Loucy (cell line): Measurements from ENCODE around the gene NECAB3.
"Not testable (repeated sequence)": the region's sequence is repeated elsewhere in the genome, so short reads cannot be mapped to it uniquely, and the experiment has no call there.

Experiments
- H2AFZ ChIP-seq: fragments of 200-600 bp; sonication (generic); 2 replicates; pipeline ENCODE4 v1.6.0; 2016; ENCODE audit warnings: antibody characterized with exemption, mild to moderate bottlenecking, low read length, moderate library complexity
- H3F3A ChIP-seq: fragments of 200-600 bp; 2 replicates; pipeline ENCODE4 v1.6.0; 2016; ENCODE audit warnings: antibody characterized with exemption, low read depth, mild to moderate bottlenecking
- H3K27me3 ChIP-seq: fragments of 200-600 bp; sonication (generic); 2 replicates; pipeline ENCODE4 v1.6.1; 2014; ENCODE audit warnings: low read length, mild to moderate bottlenecking; ENCODE audit not compliant: insufficient read depth, poor library complexity, severe bottlenecking
- H3K36me3 ChIP-seq: fragments of 200-600 bp; sonication (generic); 2 replicates; pipeline ENCODE4 v1.6.1; 2016; ENCODE audit warnings: low read length; ENCODE audit not compliant: insufficient read depth
- H3K4me1 ChIP-seq: fragments of 200-600 bp; sonication (generic); 2 replicates; pipeline ENCODE4 v1.5.1; 2014; ENCODE audit warnings: low read length, mild to moderate bottlenecking; ENCODE audit not compliant: insufficient read depth, poor library complexity, severe bottlenecking
- H3K4me2 ChIP-seq: fragments of 200-600 bp; sonication (generic); 2 replicates; pipeline ENCODE4 v1.6.0; 2014; ENCODE audit warnings: antibody characterized with exemption, low read length, low read depth, mild to moderate bottlenecking; ENCODE audit not compliant: poor library complexity, severe bottlenecking
- H3K4me3 ChIP-seq: fragments of 200-600 bp; sonication (generic); 2 replicates; pipeline ENCODE4 v1.5.1; 2014; ENCODE audit warnings: low read length, mild to moderate bottlenecking, mixed read lengths; ENCODE audit not compliant: poor library complexity, severe bottlenecking
- H3K79me2 ChIP-seq: fragments of 200-600 bp; sonication (generic); 2 replicates; pipeline ENCODE4 v1.6.1; 2014; ENCODE audit warnings: low read length; ENCODE audit not compliant: insufficient read depth
- H3K9ac ChIP-seq: fragments of 200-600 bp; sonication (generic); 2 replicates; pipeline ENCODE4 v1.6.0; 2014; ENCODE audit warnings: mild to moderate bottlenecking, low read depth, low read length, moderate library complexity; ENCODE audit not compliant: poor library complexity, severe bottlenecking
- H3K9me2 ChIP-seq: fragments of 200-600 bp; sonication (generic); replicated peaks from 2 replicates; pipeline ENCODE4 v1.6.1; 2016; ENCODE audit warnings: low read depth, low read length, mixed read lengths
- H3K9me3 ChIP-seq: fragments of 200-600 bp; sonication (generic); 2 replicates; pipeline ENCODE4 v1.6.1; 2014; ENCODE audit warnings: mild to moderate bottlenecking, antibody characterized with exemption, low read length, low read depth; ENCODE audit not compliant: insufficient read depth
- H4K20me1 ChIP-seq: fragments of 200-600 bp; sonication (generic); 2 replicates; pipeline ENCODE4 v1.6.0; 2014; ENCODE audit warnings: antibody characterized with exemption, low read length, mild to moderate bottlenecking; ENCODE audit not compliant: insufficient read depth, poor library complexity, severe bottlenecking
- EZH2phosphoT487 ChIP-seq: fragments of 200-600 bp; IDR thresholded peaks from 2 replicates; pipeline ENCODE4 v1.6.1; 2018; ENCODE audit warnings: antibody characterized with exemption, mild to moderate bottlenecking, moderate library complexity, borderline replicate concordance
- TF ChIP-seq, protein P1 (sequence below): fragments of 200-600 bp; sonication (generic); conservative IDR thresholded peaks from 2 replicates; pipeline ENCODE4 v1.5.1; 2014; ENCODE audit warnings: mild to moderate bottlenecking, antibody characterized with exemption, low read length

Gene NECAB3

DNA sequence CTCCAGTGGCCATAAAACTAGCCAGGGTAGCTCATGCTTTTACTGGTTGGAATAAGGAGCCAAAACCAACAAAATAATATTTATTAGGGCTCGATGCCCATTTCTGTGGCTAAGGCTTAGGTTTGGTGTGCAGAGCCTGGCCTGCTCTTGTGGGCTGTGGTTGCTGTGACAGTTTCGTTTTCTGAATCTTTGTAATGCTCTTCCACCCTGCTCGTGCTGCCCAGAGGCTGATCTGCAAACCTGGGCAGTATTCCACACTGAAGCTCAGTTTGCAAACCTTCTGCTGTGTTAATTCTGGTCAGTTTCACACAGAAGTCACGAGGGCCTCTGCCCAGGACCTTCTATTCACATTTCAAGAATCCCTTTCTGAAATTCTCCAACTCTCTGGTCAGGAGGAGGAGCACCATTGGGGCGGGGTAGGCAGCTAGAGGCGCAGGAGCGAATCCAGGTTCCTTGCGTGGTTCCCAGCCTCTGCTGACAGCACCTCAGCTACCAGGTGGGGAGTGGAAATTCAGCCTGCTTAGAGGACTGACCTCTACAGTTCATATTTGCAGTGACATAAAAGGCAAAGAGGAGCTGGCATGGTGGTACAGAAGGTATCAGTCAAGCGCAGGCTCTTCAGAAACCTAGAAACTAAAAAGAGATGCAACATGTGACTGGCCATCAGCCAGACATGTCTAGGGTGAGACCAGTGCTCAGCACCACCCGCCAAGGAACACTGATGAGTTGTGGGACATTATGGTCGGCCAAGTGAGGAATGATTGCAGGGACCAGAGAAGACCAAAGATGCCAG is 26.4 kb downstream of the NECAB3 start:
- no peaks in the 10 kb centered on the region for H3K79me2 ChIP-seq
- no peak overlapping the region for H2AFZ ChIP-seq
- H3K4me2 ChIP-seq: no peak overlapping the region
- H3K9me2 ChIP-seq: no peaks in the 10 kb centered on the region
- H3K36me3 ChIP-seq: peaks cover 17% of the 10 kb centered on the region; the same call in 1 of the 2 replicates
- H3K4me3 ChIP-seq: no peak overlapping the region
- H3K9ac ChIP-seq: no peak overlapping the region
- H3K4me1 ChIP-seq: peaks cover 14% of the 10 kb centered on the region
- no peaks in the 10 kb centered on the region for H3K9me3 ChIP-seq
- H4K20me1 ChIP-seq: no peaks in the 10 kb centered on the region
- H3K27me3 ChIP-seq: no peaks in the 10 kb centered on the region
- TF ChIP-seq, protein P1, sequence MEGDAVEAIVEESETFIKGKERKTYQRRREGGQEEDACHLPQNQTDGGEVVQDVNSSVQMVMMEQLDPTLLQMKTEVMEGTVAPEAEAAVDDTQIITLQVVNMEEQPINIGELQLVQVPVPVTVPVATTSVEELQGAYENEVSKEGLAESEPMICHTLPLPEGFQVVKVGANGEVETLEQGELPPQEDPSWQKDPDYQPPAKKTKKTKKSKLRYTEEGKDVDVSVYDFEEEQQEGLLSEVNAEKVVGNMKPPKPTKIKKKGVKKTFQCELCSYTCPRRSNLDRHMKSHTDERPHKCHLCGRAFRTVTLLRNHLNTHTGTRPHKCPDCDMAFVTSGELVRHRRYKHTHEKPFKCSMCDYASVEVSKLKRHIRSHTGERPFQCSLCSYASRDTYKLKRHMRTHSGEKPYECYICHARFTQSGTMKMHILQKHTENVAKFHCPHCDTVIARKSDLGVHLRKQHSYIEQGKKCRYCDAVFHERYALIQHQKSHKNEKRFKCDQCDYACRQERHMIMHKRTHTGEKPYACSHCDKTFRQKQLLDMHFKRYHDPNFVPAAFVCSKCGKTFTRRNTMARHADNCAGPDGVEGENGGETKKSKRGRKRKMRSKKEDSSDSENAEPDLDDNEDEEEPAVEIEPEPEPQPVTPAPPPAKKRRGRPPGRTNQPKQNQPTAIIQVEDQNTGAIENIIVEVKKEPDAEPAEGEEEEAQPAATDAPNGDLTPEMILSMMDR: no peak
- no peak for TF ChIP-seq EZH2phosphoT487
- H3F3A ChIP-seq: no peaks in the 10 kb centered on the region

DNA sequence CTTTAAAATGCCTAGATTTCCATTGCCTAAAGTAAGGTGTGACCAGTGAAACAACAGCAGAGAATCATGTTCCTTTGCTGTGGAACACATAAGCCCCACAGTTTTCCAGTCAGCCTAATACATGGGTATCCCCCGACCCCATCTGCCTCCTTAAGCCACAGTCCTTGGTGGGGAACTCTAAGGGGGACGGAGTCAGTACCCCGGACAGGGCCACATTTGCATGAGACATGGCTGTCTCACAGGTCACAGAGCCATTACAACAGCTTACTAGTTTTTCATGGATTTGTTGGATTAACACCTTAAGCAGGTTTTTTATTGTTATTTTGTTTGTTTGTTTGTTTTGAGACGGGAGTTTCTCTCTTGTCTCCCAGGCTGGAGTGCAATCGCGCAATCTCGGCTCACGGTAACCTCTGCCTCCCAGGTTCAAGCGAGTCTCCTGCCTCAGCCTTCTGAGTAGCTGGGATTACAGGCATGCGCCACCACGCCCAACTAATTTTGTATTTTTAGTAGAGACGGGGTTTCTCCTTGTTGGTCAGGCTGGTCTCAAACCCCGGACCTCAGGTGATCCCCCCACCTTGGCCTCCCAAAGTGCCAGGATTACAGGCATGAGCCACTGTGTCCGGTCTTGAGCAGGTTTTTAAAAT is 27.1 kb downstream of the NECAB3 start:
- not testable (repeated sequence) for H3K9me2 ChIP-seq, H4K20me1 ChIP-seq, H3K9ac ChIP-seq, H2AFZ ChIP-seq, H3K4me3 ChIP-seq, H3K9me3 ChIP-seq, H3K4me2 ChIP-seq, H3F3A ChIP-seq, H3K79me2 ChIP-seq, H3K27me3 ChIP-seq
- peaks cover 14% of the 10 kb centered on the region for H3K4me1 ChIP-seq
- H3K36me3 ChIP-seq: peaks cover 17% of the 10 kb centered on the region; the same call in 1 of the 2 replicates

DNA sequence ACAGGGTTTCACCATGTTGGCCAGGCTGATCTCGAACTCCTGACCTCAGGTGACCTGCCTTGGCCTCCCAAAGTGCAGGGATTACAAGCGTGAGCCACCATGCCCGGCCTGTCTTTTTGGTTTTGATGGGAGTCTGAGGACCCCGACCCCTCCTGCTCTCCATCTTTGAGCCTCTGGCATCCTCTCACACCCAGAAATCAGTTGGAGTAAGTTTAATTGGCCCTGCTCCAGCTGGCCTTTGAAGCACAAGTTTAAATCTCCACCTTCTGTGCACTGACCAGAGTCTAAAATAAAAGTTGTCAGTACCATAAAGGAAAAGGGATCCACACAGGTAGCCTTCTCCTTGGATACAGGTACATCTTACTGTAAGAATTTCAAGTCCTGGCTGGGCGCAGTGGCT is 28.0 kb downstream of the NECAB3 start:
- H3K36me3 ChIP-seq: peaks cover 17% of the 10 kb centered on the region; the same call in 1 of the 2 replicates
- no peaks in the 10 kb centered on the region for H3K27me3 ChIP-seq
- TF ChIP-seq EZH2phosphoT487: no peak
- TF ChIP-seq, protein P1: no peak
- no peaks in the 10 kb centered on the region for H3K9me3 ChIP-seq
- no peak overlapping the region for H2AFZ ChIP-seq
- no peak overlapping the region for H3K9ac ChIP-seq
- peaks cover 14% of the 10 kb centered on the region for H3K4me1 ChIP-seq
- no peak overlapping the region for H3K4me3 ChIP-seq
- no peaks in the 10 kb centered on the region for H3K79me2 ChIP-seq
- H3K4me2 ChIP-seq: no peak overlapping the region
- no peaks in the 10 kb centered on the region for H3K9me2 ChIP-seq
- no peaks in the 10 kb centered on the region for H3F3A ChIP-seq
- H4K20me1 ChIP-seq: no peaks in the 10 kb centered on the region
